Ovary (tissue), 9 donors: ENCODE data around the gene MAPKAP1. TPM values are rescaled to one million over a fixed set of nuclear protein-coding genes. Genes with fewer than 3 reads are reported as not detected.

Experiments used
- DNase-seq, 5 donors: peaks; one replicate each; pipeline ENCODE4 v3.0.0-alpha.2; 2019 to 2020
- H3K27ac ChIP-seq, 2 donors: fragments of 200-600 bp; one replicate each; pipeline versions ENCODE4 v1.5.1 to v1.8.0; 2019 to 2022
- H3K27me3 ChIP-seq: fragments of 200-600 bp; one replicate; pipeline ENCODE4 v1.8.0; 2022
- H3K36me3 ChIP-seq: fragments of 200-600 bp; sonication (generic); one replicate; pipeline ENCODE4 v1.5.1; 2019
- H3K4me1 ChIP-seq: one replicate; pipeline ENCODE4 v1.8.1; 2013; ENCODE audit warnings: mild to moderate bottlenecking, moderate library complexity; ENCODE audit not compliant: insufficient read depth
- H3K4me3 ChIP-seq: fragments of 200-600 bp; sonication (generic); one replicate; pipeline ENCODE4 v1.5.1; 2017
- H3K9me3 ChIP-seq, 2 donors: fragments of 200-600 bp in 1 of 2; sonication (generic) in 1 of 2; one replicate each; pipeline versions ENCODE4 v1.5.1 to v1.8.1; 2013 to 2019; ENCODE audit warnings: mild to moderate bottlenecking in 1 of 2, moderate library complexity in 1 of 2
- EP300 ChIP-seq: sonication (generic); formaldehyde crosslinking; IDR thresholded peaks from one replicate; pipeline ENCODE4 v1.6.1; 2017; ENCODE audit warnings: antibody characterized with exemption
- POLR2A ChIP-seq: fragments of 450-650 bp; IDR thresholded peaks from one replicate; pipeline ENCODE4 v1.6.1; 2017; ENCODE audit warnings: antibody characterized with exemption, mild to moderate bottlenecking, moderate library complexity
- WGBS, 3 donors: extraction: QIAGEN DNeasy Blood & Tissue Kit in 1 of 3; methylation state at CpG; one replicate each; pipeline versions ENCODE4 v1.1.5 to v1.1.7; 2013 to 2017; 5-methylcytosine and 5-hydroxymethylcytosine counted together
- intact Hi-C, 4 donors: fragments of 100-400 bp; cut with DNase I; formaldehyde crosslinking; loops; one replicate each; pipeline versions ENCODE4 v1.11.0 to v1.15.1; 2022 to 2023
- polyA plus RNA-seq, 2 donors: library from polyadenylated mRNA; stranded (reverse); fragments of 200-250 nt in 1 of 2; fragments of 350-450 nt in 1 of 2; fragmentation: Illumina TruSeq in 1 of 2; extraction: RNeasy Lipid Tissue Mini Kit (QIAGEN cat#74804) in 1 of 2; gene quantifications; one replicate each; pipeline ENCODE4 v1.2.3, GENCODE V29; 2013 to 2014
- total RNA-seq, 7 donors: library from RNA; depleted of rRNA in 2 of 7; stranded (reverse); fragments of >200 nt in 2 of 7; fragmentation: NEBNext Ultra II Directional in 3 of 7; extraction: Animal tissue kit (Norgen Biotek cat#: 25700) in 3 of 7; gene quantifications; one replicate each; pipeline versions ENCODE4 v1.1.0 to v1.2.4, GENCODE V29; 2016 to 2023
- TF ChIP-seq, protein P1 (sequence below), 3 donors: fragments of 450-650 bp in 2 of 3; fragments of 200-600 bp in 1 of 3; IDR thresholded peaks; one replicate each; pipeline versions ENCODE4 v1.5.1 to v1.8.0; 2016 to 2022; ENCODE audit warnings: antibody characterized with exemption in 3 of 3, mild to moderate bottlenecking in 1 of 3
- donor health status: DM: no; HTN: no; CAD: no; lungs with moderate emphysema.
- donor health status: DM: no; HTN: no; CAD: no.
- donor health status: Bipolar disorder and iron deficiency.
- donor health status: DM: yes; HTN: yes; CAD: no.
- donor health status: DM: no; HTN: no; CAD: no.
- donor health status: DM: yes; HTN: yes; CAD: no.

MAPKAP1 gene
- total and polyA plus RNA-seq, 9 donors: 43.3 to 86.5 (median 50.2) TPM

- H3K9me3 ChIP-seq: no peaks in the 10 kb centered on the region
- TF ChIP-seq EP300: no peak
- TF ChIP-seq, protein P1, sequence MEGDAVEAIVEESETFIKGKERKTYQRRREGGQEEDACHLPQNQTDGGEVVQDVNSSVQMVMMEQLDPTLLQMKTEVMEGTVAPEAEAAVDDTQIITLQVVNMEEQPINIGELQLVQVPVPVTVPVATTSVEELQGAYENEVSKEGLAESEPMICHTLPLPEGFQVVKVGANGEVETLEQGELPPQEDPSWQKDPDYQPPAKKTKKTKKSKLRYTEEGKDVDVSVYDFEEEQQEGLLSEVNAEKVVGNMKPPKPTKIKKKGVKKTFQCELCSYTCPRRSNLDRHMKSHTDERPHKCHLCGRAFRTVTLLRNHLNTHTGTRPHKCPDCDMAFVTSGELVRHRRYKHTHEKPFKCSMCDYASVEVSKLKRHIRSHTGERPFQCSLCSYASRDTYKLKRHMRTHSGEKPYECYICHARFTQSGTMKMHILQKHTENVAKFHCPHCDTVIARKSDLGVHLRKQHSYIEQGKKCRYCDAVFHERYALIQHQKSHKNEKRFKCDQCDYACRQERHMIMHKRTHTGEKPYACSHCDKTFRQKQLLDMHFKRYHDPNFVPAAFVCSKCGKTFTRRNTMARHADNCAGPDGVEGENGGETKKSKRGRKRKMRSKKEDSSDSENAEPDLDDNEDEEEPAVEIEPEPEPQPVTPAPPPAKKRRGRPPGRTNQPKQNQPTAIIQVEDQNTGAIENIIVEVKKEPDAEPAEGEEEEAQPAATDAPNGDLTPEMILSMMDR (IDR thresholded peaks at IDR 0.05): no peak
- TF ChIP-seq POLR2A: no peak
- 84 to 90% (median 90%) methylated on average over 14 of the region's 14 CpGs for WGBS, 3 donors
Measured at GRCh38 chr9:125432715-125433385, 274.2 kb downstream of the MAPKAP1 start.

GRCh38 chr9:125431741-125432271 lies 275.2 kb downstream of the MAPKAP1 start:
- peak in 1 of 5 donors; percentile 12 for DNase-seq
- H3K27me3 ChIP-seq: no peaks in the 10 kb centered on the region
- TF ChIP-seq POLR2A (no peak), EP300 (no peak)
- TF ChIP-seq, protein P1 (IDR thresholded peaks at IDR 0.05): no peak
- H3K4me3 ChIP-seq: no peak overlapping the region
- WGBS, 3 donors: 86 to 91% (median 88%) methylated on average over 12 of the region's 12 CpGs
- intact Hi-C loops: no loop called here
- no peak overlapping the region for H3K27ac ChIP-seq
- H3K36me3 ChIP-seq: no peaks in the 10 kb centered on the region
- H3K4me1 ChIP-seq: peaks cover 3% of the 10 kb centered on the region
- H3K9me3 ChIP-seq: no peaks in the 10 kb centered on the region

More at GRCh38 chr9:125432715-125433385, 274.2 kb downstream of the MAPKAP1 start:
- intact Hi-C loops: no loop called here
- Histone ChIP-seq H3K4me1 (no peaks in the 10 kb centered on the region), H3K36me3 (no peaks in the 10 kb centered on the region), H3K27ac (no peak overlapping the region), H3K27me3 (no peaks in the 10 kb centered on the region), H3K4me3 (no peak overlapping the region)
- peak in 2 of 5 donors; percentile 11 to 17 for DNase-seq

GRCh38 chr9:125431012-125431305 lies 276.0 kb downstream of the MAPKAP1 start:
- WGBS, 3 donors: 84 to 91% (median 87%) methylated on average over 3 of the region's 3 CpGs
- Histone ChIP-seq H3K9me3 (no peaks in the 10 kb centered on the region), H3K4me1 (peaks cover 7% of the 10 kb centered on the region), H3K36me3 (no peaks in the 10 kb centered on the region), H3K27ac (no peak overlapping the region), H3K27me3 (no peaks in the 10 kb centered on the region), H3K4me3 (no peak overlapping the region)
- intact Hi-C loops: no loop called here
- peak in 1 of 5 donors; percentile 16 for DNase-seq
- TF ChIP-seq, protein P1 (IDR thresholded peaks at IDR 0.05): no peak
- TF ChIP-seq EP300 (no peak), POLR2A (no peak)

- peak in 3 of 5 donors; percentile 15 to 35 (median 16) for DNase-seq
Measured at GRCh38 chr9:125430161-125431011, 276.6 kb downstream of the MAPKAP1 start.

More at GRCh38 chr9:125430161-125431011, 276.6 kb downstream of the MAPKAP1 start:
- WGBS, 3 donors: 94 to 95% (median 94%) methylated on average over 21 of the region's 21 CpGs
- H3K27me3 ChIP-seq: no peaks in the 10 kb centered on the region
- intact Hi-C loops: no loop called here
- TF ChIP-seq, protein P1 (IDR thresholded peaks at IDR 0.05): no peak
- no peak for TF ChIP-seq POLR2A
- TF ChIP-seq EP300: no peak
- H3K36me3 ChIP-seq: no peaks in the 10 kb centered on the region
- no peaks in the 10 kb centered on the region for H3K9me3 ChIP-seq
- H3K4me3 ChIP-seq: no peak overlapping the region
- H3K4me1 ChIP-seq: peaks cover 9% of the 10 kb centered on the region
- H3K27ac ChIP-seq: no peak overlapping the region
